HepG2 (cell line): ENCODE results near the gene TTF2.

Experiments
- CREB1 ChIP-seq, 2 experiments: fragments of 450-650 bp in 1 of 2; IDR thresholded peaks; 2 replicates each; pipeline ENCODE4 v1.6.1; 2016 to 2017; ENCODE audit warnings: control low read depth in 1 of 2, mild to moderate bottlenecking in 1 of 2, missing compliant biosample characterization in 1 of 2, missing genetic modification characterization in 1 of 2
- HIVEP1 ChIP-seq: sonication (generic); formaldehyde crosslinking; IDR thresholded peaks from 2 replicates; pipeline ENCODE4 v1.4.0; 2020; ENCODE audit warnings: mild to moderate bottlenecking, missing genetic modification reagents
- HNRNPLL ChIP-seq: fragments of 200-400 bp; formaldehyde crosslinking; IDR thresholded peaks from 2 replicates; pipeline ENCODE4 v1.6.1; 2017; ENCODE audit warnings: mild to moderate bottlenecking, low read depth, low read length; ENCODE audit not compliant: poor library complexity, severe bottlenecking
- NFKBIZ ChIP-seq: IDR thresholded peaks from 2 replicates; pipeline ENCODE4 v1.6.1; 2018; ENCODE audit warnings: missing genetic modification reagents, missing compliant biosample characterization
- RARG ChIP-seq: sonication (generic); formaldehyde crosslinking; IDR thresholded peaks from 2 replicates; pipeline ENCODE4 v1.4.0; 2020; ENCODE audit warnings: low read depth, mild to moderate bottlenecking, missing genetic modification reagents
- RXRA ChIP-seq: sonication (generic); formaldehyde crosslinking; IDR thresholded peaks from 2 replicates; pipeline ENCODE4 v1.5.1; 2020; ENCODE audit warnings: missing genetic modification reagents
- TEAD2 ChIP-seq: sonication (generic); formaldehyde crosslinking; IDR thresholded peaks from 2 replicates; pipeline ENCODE4 v1.9.0; 2021; ENCODE audit warnings: missing genetic modification reagents
- YY1 ChIP-seq: IDR thresholded peaks from 2 replicates; pipeline ENCODE4 v1.6.1; 2011; ENCODE audit warnings: low read length, low read depth, moderate library complexity, mild to moderate bottlenecking; ENCODE audit not compliant: insufficient read depth, insufficient replicate concordance
- TF ChIP-seq, protein P1 (sequence below): sonication (generic); formaldehyde crosslinking; conservative IDR thresholded peaks from 2 replicates; pipeline ENCODE4 v1.4.0; 2020; ENCODE audit warnings: mild to moderate bottlenecking, missing genetic modification reagents, moderate library complexity
- TF ChIP-seq, protein P2 (sequence below), 2 experiments: sonication (generic) in 1 of 2; formaldehyde crosslinking in 1 of 2; IDR thresholded peaks; 2 replicates each; pipeline versions ENCODE4 v1.4.0 to v1.6.1; 2018 to 2020; ENCODE audit warnings: missing genetic modification reagents in 2 of 2, borderline replicate concordance in 1 of 2, low read depth in 1 of 2, mild to moderate bottlenecking in 1 of 2, missing biosample characterization in 1 of 2

GRCh38 chr1:117110774-117111173, 50.6 kb downstream of the TTF2 start:
- no peak for TF ChIP-seq RARG
- TF ChIP-seq CREB1 (IDR thresholded peaks at IDR 0.05), result no peak
- no peak for TF ChIP-seq CREB1 (CRISPR knock-in tag; IDR thresholded peaks at IDR 0.05)
- no peak for TF ChIP-seq HIVEP1 (CRISPR knock-in tag)
- TF ChIP-seq, protein P1, sequence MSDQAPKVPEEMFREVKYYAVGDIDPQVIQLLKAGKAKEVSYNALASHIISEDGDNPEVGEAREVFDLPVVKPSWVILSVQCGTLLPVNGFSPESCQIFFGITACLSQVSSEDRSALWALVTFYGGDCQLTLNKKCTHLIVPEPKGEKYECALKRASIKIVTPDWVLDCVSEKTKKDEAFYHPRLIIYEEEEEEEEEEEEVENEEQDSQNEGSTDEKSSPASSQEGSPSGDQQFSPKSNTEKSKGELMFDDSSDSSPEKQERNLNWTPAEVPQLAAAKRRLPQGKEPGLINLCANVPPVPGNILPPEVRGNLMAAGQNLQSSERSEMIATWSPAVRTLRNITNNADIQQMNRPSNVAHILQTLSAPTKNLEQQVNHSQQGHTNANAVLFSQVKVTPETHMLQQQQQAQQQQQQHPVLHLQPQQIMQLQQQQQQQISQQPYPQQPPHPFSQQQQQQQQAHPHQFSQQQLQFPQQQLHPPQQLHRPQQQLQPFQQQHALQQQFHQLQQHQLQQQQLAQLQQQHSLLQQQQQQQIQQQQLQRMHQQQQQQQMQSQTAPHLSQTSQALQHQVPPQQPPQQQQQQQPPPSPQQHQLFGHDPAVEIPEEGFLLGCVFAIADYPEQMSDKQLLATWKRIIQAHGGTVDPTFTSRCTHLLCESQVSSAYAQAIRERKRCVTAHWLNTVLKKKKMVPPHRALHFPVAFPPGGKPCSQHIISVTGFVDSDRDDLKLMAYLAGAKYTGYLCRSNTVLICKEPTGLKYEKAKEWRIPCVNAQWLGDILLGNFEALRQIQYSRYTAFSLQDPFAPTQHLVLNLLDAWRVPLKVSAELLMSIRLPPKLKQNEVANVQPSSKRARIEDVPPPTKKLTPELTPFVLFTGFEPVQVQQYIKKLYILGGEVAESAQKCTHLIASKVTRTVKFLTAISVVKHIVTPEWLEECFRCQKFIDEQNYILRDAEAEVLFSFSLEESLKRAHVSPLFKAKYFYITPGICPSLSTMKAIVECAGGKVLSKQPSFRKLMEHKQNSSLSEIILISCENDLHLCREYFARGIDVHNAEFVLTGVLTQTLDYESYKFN (CRISPR knock-in tag), result no peak
- no peak for TF ChIP-seq HNRNPLL
- no peak for TF ChIP-seq YY1
- no peak for TF ChIP-seq TEAD2 (CRISPR knock-in tag)
- no peak for TF ChIP-seq RXRA (CRISPR knock-in tag)
- TF ChIP-seq, protein P2, sequence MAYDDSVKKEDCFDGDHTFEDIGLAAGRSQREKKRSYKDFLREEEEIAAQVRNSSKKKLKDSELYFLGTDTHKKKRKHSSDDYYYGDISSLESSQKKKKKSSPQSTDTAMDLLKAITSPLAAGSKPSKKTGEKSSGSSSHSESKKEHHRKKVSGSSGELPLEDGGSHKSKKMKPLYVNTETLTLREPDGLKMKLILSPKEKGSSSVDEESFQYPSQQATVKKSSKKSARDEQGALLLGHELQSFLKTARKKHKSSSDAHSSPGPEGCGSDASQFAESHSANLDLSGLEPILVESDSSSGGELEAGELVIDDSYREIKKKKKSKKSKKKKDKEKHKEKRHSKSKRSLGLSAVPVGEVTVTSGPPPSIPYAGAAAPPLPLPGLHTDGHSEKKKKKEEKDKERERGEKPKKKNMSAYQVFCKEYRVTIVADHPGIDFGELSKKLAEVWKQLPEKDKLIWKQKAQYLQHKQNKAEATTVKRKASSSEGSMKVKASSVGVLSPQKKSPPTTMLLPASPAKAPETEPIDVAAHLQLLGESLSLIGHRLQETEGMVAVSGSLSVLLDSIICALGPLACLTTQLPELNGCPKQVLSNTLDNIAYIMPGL (CRISPR knock-in tag; IDR thresholded peaks at IDR 0.05; ENCODE audit: borderline replicate concordance in 1 of 2, low read depth in 1 of 2), result no peak
- no peak for TF ChIP-seq NFKBIZ
